Suprapubic skin (tissue), 4 donors: ENCODE measurements around the gene ADCY5. TPM values are rescaled to one million over a fixed set of nuclear protein-coding genes. Genes with fewer than 3 reads are reported as not detected.

Experiments
- DNase-seq, 2 donors: peaks; one replicate each; pipeline ENCODE4 v3.0.0-alpha.2; 2019; ENCODE audit warnings: low spot score in 2 of 2
- H3K27ac ChIP-seq: fragments of 200-600 bp; sonication (generic); one replicate; pipeline ENCODE4 v1.5.1; 2019
- H3K27me3 ChIP-seq: fragments of 200-600 bp; sonication (generic); one replicate; pipeline ENCODE4 v1.5.1; 2019
- H3K36me3 ChIP-seq: fragments of 200-600 bp; sonication (generic); one replicate; pipeline ENCODE4 v1.5.1; 2019
- H3K4me1 ChIP-seq: fragments of 200-600 bp; sonication (generic); one replicate; pipeline ENCODE4 v1.5.1; 2019
- H3K4me3 ChIP-seq: fragments of 200-600 bp; sonication (generic); one replicate; pipeline ENCODE4 v1.5.1; 2019; ENCODE audit warnings: mild to moderate bottlenecking
- H3K9me3 ChIP-seq: fragments of 200-600 bp; sonication (generic); one replicate; pipeline ENCODE4 v1.5.1; 2019
- EP300 ChIP-seq: sonication (generic); formaldehyde crosslinking; IDR thresholded peaks from one replicate; pipeline ENCODE4 v1.6.1; 2017; ENCODE audit warnings: antibody characterized with exemption
- POLR2A ChIP-seq, 2 donors: fragments of 450-650 bp; IDR thresholded peaks; one replicate each; pipeline ENCODE4 v1.6.1; 2017; ENCODE audit warnings: antibody characterized with exemption in 2 of 2, mild to moderate bottlenecking in 2 of 2, moderate library complexity in 2 of 2
- POLR2AphosphoS5 ChIP-seq, 3 donors: sonication (generic); formaldehyde crosslinking; IDR thresholded peaks; one replicate each; pipeline ENCODE4 v1.6.1; 2017; ENCODE audit warnings: antibody characterized with exemption in 3 of 3
- WGBS: methylation state at CpG from one replicate; pipeline ENCODE4 v1.1.5; 2018; 5-methylcytosine and 5-hydroxymethylcytosine counted together
- total RNA-seq, 4 donors: library from RNA; depleted of rRNA; stranded (reverse); fragments of >200 nt; gene quantifications; one replicate each; pipeline ENCODE4 v1.1.0, GENCODE V29; 2016
- TF ChIP-seq, protein P1 (sequence below), 2 donors: fragments of 200-600 bp in 1 of 2; fragments of 450-650 bp in 1 of 2; sonication (generic) in 1 of 2; IDR thresholded peaks; one replicate each; pipeline ENCODE4 v1.5.1; 2016 to 2019; ENCODE audit warnings: antibody characterized with exemption in 2 of 2, mild to moderate bottlenecking in 1 of 2, moderate library complexity in 1 of 2

The ADCY5 gene
- total RNA-seq, 4 donors from 2014 or later: 1.4 to 4.9 (median 4.0) TPM

DNA sequence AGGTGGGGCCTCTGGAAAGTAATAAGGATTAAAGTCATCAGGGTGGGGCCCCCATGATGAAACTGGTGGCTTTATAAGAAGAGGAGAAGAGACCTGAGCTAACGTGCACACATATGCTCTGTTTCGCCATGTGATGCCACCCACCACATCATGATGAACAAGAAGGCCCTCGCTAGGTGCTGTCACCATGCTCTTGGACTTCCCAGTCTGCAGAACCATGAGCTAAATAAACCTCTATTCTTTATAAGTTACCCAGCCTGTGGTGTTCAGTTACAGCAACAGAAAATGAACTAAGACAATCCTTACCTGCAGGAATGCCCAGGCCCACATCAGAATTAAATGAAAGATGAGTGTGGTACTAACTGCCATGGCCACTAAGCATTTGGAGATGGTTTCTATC, 79.8 kb downstream of the ADCY5 start:
- TF ChIP-seq POLR2A (IDR thresholded peaks at IDR 0.05): no peak
- no peak for TF ChIP-seq POLR2AphosphoS5 (IDR thresholded peaks at IDR 0.05)
- TF ChIP-seq EP300: no peak
- TF ChIP-seq, protein P1, sequence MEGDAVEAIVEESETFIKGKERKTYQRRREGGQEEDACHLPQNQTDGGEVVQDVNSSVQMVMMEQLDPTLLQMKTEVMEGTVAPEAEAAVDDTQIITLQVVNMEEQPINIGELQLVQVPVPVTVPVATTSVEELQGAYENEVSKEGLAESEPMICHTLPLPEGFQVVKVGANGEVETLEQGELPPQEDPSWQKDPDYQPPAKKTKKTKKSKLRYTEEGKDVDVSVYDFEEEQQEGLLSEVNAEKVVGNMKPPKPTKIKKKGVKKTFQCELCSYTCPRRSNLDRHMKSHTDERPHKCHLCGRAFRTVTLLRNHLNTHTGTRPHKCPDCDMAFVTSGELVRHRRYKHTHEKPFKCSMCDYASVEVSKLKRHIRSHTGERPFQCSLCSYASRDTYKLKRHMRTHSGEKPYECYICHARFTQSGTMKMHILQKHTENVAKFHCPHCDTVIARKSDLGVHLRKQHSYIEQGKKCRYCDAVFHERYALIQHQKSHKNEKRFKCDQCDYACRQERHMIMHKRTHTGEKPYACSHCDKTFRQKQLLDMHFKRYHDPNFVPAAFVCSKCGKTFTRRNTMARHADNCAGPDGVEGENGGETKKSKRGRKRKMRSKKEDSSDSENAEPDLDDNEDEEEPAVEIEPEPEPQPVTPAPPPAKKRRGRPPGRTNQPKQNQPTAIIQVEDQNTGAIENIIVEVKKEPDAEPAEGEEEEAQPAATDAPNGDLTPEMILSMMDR (IDR thresholded peaks at IDR 0.05): no peak
- no peak overlapping the region for H3K4me3 ChIP-seq
- DNase-seq: no peak
- no peaks in the 10 kb centered on the region for H3K9me3 ChIP-seq
- no peak overlapping the region for H3K27ac ChIP-seq
- H3K36me3 ChIP-seq: no peaks in the 10 kb centered on the region
- H3K27me3 ChIP-seq: peaks cover 2% of the 10 kb centered on the region
- WGBS: 88% methylated on average over 3 of the region's 3 CpGs
- H3K4me1 ChIP-seq: no peaks in the 10 kb centered on the region

DNA sequence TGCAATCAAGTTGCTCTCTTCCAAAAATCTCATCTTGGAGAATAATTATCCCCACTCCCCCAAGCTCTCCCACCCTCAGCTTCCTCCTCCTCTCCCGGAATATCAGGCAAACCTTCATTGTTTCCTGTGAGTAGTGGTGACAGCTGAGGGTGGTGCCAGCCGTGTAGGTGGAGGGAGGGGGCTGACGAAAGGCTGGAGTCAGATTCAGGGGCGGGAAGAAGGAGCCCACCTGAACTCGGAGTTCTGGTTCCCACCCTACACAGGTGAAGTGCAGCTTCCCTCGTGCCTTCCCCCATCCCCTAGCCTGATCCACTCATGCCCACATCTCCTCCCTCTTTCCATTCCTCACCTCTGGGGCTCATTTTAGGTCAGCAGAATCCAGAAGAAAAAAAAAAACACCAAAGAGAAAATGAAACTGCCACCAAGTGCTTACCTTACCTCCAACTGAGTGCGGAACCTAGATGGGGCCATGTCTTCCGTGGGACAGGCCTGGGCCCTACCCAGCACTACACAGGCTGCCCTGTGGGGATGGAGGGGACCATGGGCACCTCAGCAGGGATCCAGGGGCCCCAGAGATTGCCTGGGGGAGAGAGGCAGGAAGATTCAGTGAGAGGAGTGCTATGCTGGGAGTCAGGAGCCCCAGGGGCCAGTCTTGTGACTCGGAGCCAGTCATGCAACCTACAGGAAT, 81.3 kb downstream of the ADCY5 start:
- Histone ChIP-seq H3K9me3 (no peaks in the 10 kb centered on the region), H3K36me3 (no peaks in the 10 kb centered on the region), H3K4me1 (no peaks in the 10 kb centered on the region), H3K27ac (no peak overlapping the region), H3K27me3 (peaks cover 3% of the 10 kb centered on the region), H3K4me3 (no peak overlapping the region)
- 79% methylated on average over 9 of the region's 9 CpGs for WGBS
- TF ChIP-seq EP300 (no peak), POLR2AphosphoS5 (IDR thresholded peaks at IDR 0.05) (no peak), POLR2A (IDR thresholded peaks at IDR 0.05) (no peak)
- TF ChIP-seq, protein P1 (IDR thresholded peaks at IDR 0.05): no peak
- DNase-seq: no peak

DNA sequence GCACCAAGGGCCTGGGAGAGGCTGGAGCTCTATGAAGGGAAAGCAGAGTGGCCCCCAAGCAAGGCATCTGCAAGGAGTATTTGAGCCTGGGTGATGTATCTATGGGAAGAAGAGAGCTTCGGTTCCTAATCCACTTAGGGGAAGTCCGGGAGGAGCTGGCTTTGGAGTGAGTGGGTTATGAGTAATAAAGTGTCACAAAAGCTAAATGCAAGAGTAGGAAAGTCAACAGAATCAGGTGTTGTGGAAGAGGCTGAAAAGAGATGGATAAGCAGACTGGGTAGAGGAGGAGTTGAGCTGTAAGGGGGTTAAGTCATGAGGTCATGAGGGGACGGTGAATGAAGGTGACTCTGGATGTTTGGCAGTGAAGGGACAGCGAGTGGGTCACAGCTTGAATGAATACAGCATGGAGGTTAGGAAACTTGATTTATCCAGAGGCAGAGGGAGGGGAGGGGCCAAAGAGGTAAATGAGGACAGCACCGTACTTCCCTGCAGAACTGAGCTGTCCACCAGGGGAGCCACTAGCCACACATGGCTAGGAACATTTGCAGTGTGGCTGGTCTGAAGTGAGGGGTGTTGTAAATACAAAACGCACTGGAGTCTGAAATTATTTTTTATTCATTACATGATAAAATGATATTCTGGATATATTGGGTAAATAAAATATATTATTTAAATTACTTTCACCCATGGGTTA, 83.3 kb downstream of the ADCY5 start:
- 74% methylated on average over 6 of the region's 6 CpGs for WGBS
- no peak for DNase-seq
- H3K4me1 ChIP-seq: no peaks in the 10 kb centered on the region
- H3K27ac ChIP-seq: no peak overlapping the region
- no peak overlapping the region for H3K4me3 ChIP-seq
- peaks cover 6% of the 10 kb centered on the region for H3K27me3 ChIP-seq
- no peaks in the 10 kb centered on the region for H3K9me3 ChIP-seq
- TF ChIP-seq POLR2A (IDR thresholded peaks at IDR 0.05) (no peak), POLR2AphosphoS5 (IDR thresholded peaks at IDR 0.05) (no peak), EP300 (no peak)
- TF ChIP-seq, protein P1 (IDR thresholded peaks at IDR 0.05): no peak
- no peaks in the 10 kb centered on the region for H3K36me3 ChIP-seq

DNA sequence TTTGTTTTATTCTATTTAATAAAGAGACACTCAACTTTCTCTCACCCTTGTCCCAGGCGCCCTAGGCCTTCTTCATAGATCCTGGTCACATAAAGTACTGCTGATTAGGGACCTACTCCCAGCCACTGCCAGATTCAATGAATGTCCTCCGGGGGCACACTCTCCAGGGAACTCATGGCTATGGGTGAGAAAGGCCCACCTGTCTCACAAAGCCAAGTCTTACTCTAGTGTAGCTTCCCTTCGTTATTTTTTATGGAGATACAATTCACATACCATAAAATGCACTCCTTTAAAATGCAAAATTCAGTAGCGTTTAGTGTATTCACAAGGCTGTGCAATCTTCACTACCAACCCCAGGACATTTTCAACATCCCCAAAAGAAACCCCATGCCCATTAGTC, 87.8 kb downstream of the ADCY5 start:
- WGBS: 71% methylated on average over 4 of the region's 4 CpGs
- no peaks in the 10 kb centered on the region for H3K9me3 ChIP-seq
- no peak overlapping the region for H3K27ac ChIP-seq
- no peaks in the 10 kb centered on the region for H3K36me3 ChIP-seq
- no peak for DNase-seq
- peaks cover 6% of the 10 kb centered on the region for H3K27me3 ChIP-seq
- H3K4me1 ChIP-seq: no peaks in the 10 kb centered on the region
- no peak overlapping the region for H3K4me3 ChIP-seq
- TF ChIP-seq, protein P1 (IDR thresholded peaks at IDR 0.05): no peak
- TF ChIP-seq EP300 (no peak), POLR2AphosphoS5 (IDR thresholded peaks at IDR 0.05) (no peak), POLR2A (IDR thresholded peaks at IDR 0.05) (no peak)

DNA sequence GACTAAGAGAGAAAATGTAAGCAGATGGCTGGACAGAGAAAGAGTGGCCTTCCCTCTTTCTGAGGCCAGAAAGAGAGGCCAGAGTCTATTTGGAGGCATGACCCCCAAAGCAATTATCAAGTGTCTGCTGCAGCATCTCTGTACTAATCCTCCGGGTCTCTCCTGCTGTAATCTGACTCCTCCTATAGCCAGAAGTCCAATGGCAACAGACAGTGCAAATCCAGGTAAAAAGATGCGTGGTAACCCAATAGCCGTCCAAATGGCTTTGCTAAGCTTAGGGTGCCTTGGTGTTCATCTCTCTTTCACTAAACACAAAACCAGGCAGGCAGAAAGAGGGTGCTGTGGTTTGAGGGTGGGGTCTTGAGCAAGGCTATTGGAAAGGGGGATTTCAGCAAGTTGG, 91.6 kb downstream of the ADCY5 start:
- TF ChIP-seq POLR2AphosphoS5 (IDR thresholded peaks at IDR 0.05) (no peak), EP300 (no peak)
- TF ChIP-seq, protein P1 (IDR thresholded peaks at IDR 0.05): no peak
- no peak for DNase-seq
- WGBS: 80% methylated on average over 3 of the region's 3 CpGs
- Histone ChIP-seq H3K9me3 (no peaks in the 10 kb centered on the region), H3K4me3 (no peak overlapping the region), H3K27ac (no peak overlapping the region), H3K27me3 (no peaks in the 10 kb centered on the region), H3K36me3 (no peaks in the 10 kb centered on the region), H3K4me1 (no peaks in the 10 kb centered on the region)
